Keratinocyte (primary cell): Measurements from ENCODE around the gene TAPBP. TPM values are rescaled to one million over a fixed set of nuclear protein-coding genes. Genes with fewer than 3 reads are reported as not detected.
A peak's percentile ranks its signal among the peaks of the same experiment; 100 is the strongest.

ENCODE experiments used
- DNase-seq: peaks from one replicate; pipeline ENCODE4 v3.0.0-alpha.2; 2011; ENCODE audit warnings: low read depth, missing footprints, low spot score
- FAIRE-seq: peaks from 2 replicates; lab custom pipeline; 2011; peaks lifted over from hg19 to GRCh38; lab: Jason Lieb, UNC
- H2AFZ ChIP-seq: 2 replicates; pipeline ENCODE4 v1.6.0; 2012; ENCODE audit warnings: low read length, control low read depth, inconsistent platforms; ENCODE audit not compliant: control insufficient read depth
- H3K27ac ChIP-seq: 2 replicates; pipeline ENCODE4 v1.5.1; 2011; ENCODE audit warnings: low read length; ENCODE audit not compliant: control insufficient read depth, insufficient read depth
- H3K27me3 ChIP-seq: 3 replicates; pipeline ENCODE4 v1.6.0; 2011; ENCODE audit warnings: low read length; ENCODE audit not compliant: control insufficient read depth, insufficient read depth; ENCODE audit errors: extremely low read depth
- H3K36me3 ChIP-seq, 2 experiments: 2 replicates in 1 of 2; 3 replicates in 1 of 2; pipeline ENCODE4 v1.5.1; 2011; ENCODE audit warnings: low read length in 2 of 2, mild to moderate bottlenecking in 1 of 2; ENCODE audit not compliant: control insufficient read depth in 2 of 2, insufficient read depth in 2 of 2; ENCODE audit errors: extremely low read depth in 1 of 2
- H3K4me1 ChIP-seq: 3 replicates; pipeline ENCODE4 v1.5.1; 2011; ENCODE audit warnings: low read length; ENCODE audit not compliant: control insufficient read depth, insufficient read depth; ENCODE audit errors: extremely low read depth
- H3K4me2 ChIP-seq: 3 replicates; pipeline ENCODE4 v1.6.0; 2011; ENCODE audit warnings: low read depth, low read length; ENCODE audit not compliant: control insufficient read depth, insufficient read depth; ENCODE audit errors: extremely low read depth
- H3K4me3 ChIP-seq, 3 experiments: fragments of 200-600 bp in 1 of 3; sonication (generic) in 1 of 3; 2 replicates in 2 of 3; 3 replicates in 1 of 3; pipeline ENCODE4 v1.5.1; 2011 to 2016; ENCODE audit warnings: low read length in 3 of 3, mild to moderate bottlenecking in 3 of 3, control low read depth in 2 of 3, inconsistent platforms in 1 of 3, low read depth in 1 of 3, mixed read lengths in 1 of 3, mixed run types in 1 of 3, moderate library complexity in 1 of 3; ENCODE audit not compliant: control insufficient read depth in 2 of 3, insufficient read depth in 2 of 3; ENCODE audit errors: extremely low read depth in 1 of 3
- H3K79me2 ChIP-seq: 2 replicates; pipeline ENCODE4 v1.6.0; 2012; ENCODE audit warnings: low read length; ENCODE audit not compliant: control insufficient read depth, insufficient read depth
- H3K9ac ChIP-seq: 3 replicates; pipeline ENCODE4 v1.6.0; 2011; ENCODE audit warnings: low read length; ENCODE audit not compliant: control insufficient read depth, insufficient read depth; ENCODE audit errors: extremely low read depth
- H3K9me1 ChIP-seq: 3 replicates; pipeline ENCODE4 v1.6.0; 2011; ENCODE audit warnings: low read length; ENCODE audit not compliant: control insufficient read depth, insufficient read depth; ENCODE audit errors: extremely low read depth
- H3K9me3 ChIP-seq: 2 replicates; pipeline ENCODE4 v1.5.1; 2012; ENCODE audit warnings: low read depth, low read length; ENCODE audit not compliant: control insufficient read depth
- H4K20me1 ChIP-seq: 3 replicates; pipeline ENCODE4 v1.6.0; 2011; ENCODE audit warnings: low read length; ENCODE audit not compliant: control insufficient read depth, insufficient read depth; ENCODE audit errors: extremely low read depth
- EZH2 ChIP-seq: IDR thresholded peaks from one replicate; pipeline ENCODE4 v1.6.1; 2012; ENCODE audit warnings: inconsistent platforms, mild to moderate bottlenecking, low read length, moderate library complexity
- dilution Hi-C: fragments of 300-500 bp; cut with MboI; formaldehyde crosslinking; loops from one replicate; pipeline ENCODE4 v1.7.0; 2020; ENCODE audit warnings: low sequenced_read_pairs; ENCODE audit not compliant: extremely low pct_ligation_motif_present
- polyA plus RNA-seq, 5 experiments: library from polyadenylated mRNA; depleted of rRNA in 3 of 5; stranded (reverse) in 3 of 5; stranded (forward) in 1 of 5; unstranded in 1 of 5; fragments of >200 nt; gene quantifications; 1 replicate in 1 of 5; 2 replicates in 3 of 5; 3 replicates in 1 of 5; pipeline versions ENCODE4 v1.2.1 to v1.2.3, GENCODE V29; 2011 to 2012; ENCODE audit warnings: missing spikeins in 2 of 5, low read depth in 1 of 5, low replicate concordance in 1 of 5
- TF ChIP-seq, protein P1 (sequence below), 3 experiments: IDR thresholded peaks in 1 of 3; conservative IDR thresholded peaks in 1 of 3; optimal IDR thresholded peaks in 1 of 3; 2 replicates in 2 of 3; 3 replicates in 1 of 3; pipeline versions ENCODE3 to v1.5.1; 2011; ENCODE audit warnings: low read length in 3 of 3, mild to moderate bottlenecking in 3 of 3, moderate library complexity in 2 of 3, control low read depth in 1 of 3, inconsistent platforms in 1 of 3; ENCODE audit not compliant: insufficient read depth in 2 of 3; ENCODE audit errors: extremely low read depth in 1 of 3

TAPBP gene
- polyA plus RNA-seq, 1 donor (not counting 4 experiments of a cell fraction or from before 2014, with no cell fraction given) = 22.2 TPM

- TF ChIP-seq, protein P1, sequence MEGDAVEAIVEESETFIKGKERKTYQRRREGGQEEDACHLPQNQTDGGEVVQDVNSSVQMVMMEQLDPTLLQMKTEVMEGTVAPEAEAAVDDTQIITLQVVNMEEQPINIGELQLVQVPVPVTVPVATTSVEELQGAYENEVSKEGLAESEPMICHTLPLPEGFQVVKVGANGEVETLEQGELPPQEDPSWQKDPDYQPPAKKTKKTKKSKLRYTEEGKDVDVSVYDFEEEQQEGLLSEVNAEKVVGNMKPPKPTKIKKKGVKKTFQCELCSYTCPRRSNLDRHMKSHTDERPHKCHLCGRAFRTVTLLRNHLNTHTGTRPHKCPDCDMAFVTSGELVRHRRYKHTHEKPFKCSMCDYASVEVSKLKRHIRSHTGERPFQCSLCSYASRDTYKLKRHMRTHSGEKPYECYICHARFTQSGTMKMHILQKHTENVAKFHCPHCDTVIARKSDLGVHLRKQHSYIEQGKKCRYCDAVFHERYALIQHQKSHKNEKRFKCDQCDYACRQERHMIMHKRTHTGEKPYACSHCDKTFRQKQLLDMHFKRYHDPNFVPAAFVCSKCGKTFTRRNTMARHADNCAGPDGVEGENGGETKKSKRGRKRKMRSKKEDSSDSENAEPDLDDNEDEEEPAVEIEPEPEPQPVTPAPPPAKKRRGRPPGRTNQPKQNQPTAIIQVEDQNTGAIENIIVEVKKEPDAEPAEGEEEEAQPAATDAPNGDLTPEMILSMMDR (optimal IDR thresholded peaks at IDR 0.05 in 1 of 3, IDR thresholded peaks at IDR 0.05 in 1 of 3, conservative IDR thresholded peaks at IDR 0.05 in 1 of 3; ENCODE audit: extremely low read depth in 1 of 3, insufficient read depth in 2 of 3, low read length in 3 of 3) = no peak
- TF ChIP-seq EZH2 = no peak
- Histone ChIP-seq H2AFZ (peak overlapping the region; percentile 70), H3K27me3 (no peaks in the 10 kb centered on the region), H3K9me3 (no peaks in the 10 kb centered on the region), H3K4me2 (peak overlapping the region; percentile 89), H3K9ac (peak overlapping the region; percentile 88), H3K36me3 (peaks cover 18 to 22% of the 10 kb centered on the region in 2 experiments), H4K20me1 (no peaks in the 10 kb centered on the region), H3K4me3 (peak overlapping the region; percentile 70 to 93 (median 91)), H3K27ac (peak overlapping the region; percentile 89), H3K9me1 (no peaks in the 10 kb centered on the region), H3K4me1 (peaks cover 14% of the 10 kb centered on the region), H3K79me2 (peaks cover 18% of the 10 kb centered on the region)
- FAIRE-seq (peak; percentile 20), DNase-seq (no peak)
- dilution Hi-C loops = no loop called here
These were observed 15.7 kb downstream of the TAPBP start for GRCh38 chr6:33297956-33298772.

GRCh38 chr6:33297406-33297955, 16.4 kb downstream of the TAPBP start:
- FAIRE-seq (no peak), DNase-seq (no peak)
- H3K9me1 ChIP-seq = no peaks in the 10 kb centered on the region
- H2AFZ ChIP-seq = peak overlapping the region; percentile 70
- peak overlapping the region; percentile 88 for H3K9ac ChIP-seq
- H3K27ac ChIP-seq = peak overlapping the region; percentile 85
- peaks cover 18% of the 10 kb centered on the region for H3K79me2 ChIP-seq
- peak overlapping the region; percentile 66 to 79 (median 70) for H3K4me3 ChIP-seq
- H3K9me3 ChIP-seq = no peaks in the 10 kb centered on the region
- peaks cover 20 to 26% of the 10 kb centered on the region in 2 experiments for H3K36me3 ChIP-seq
- peak overlapping the region; percentile 89 for H3K4me2 ChIP-seq
- no peaks in the 10 kb centered on the region for H4K20me1 ChIP-seq
- dilution Hi-C loops = no loop called here
- TF ChIP-seq EZH2 = no peak
- TF ChIP-seq, protein P1 (optimal IDR thresholded peaks at IDR 0.05 in 1 of 3, IDR thresholded peaks at IDR 0.05 in 1 of 3, conservative IDR thresholded peaks at IDR 0.05 in 1 of 3; ENCODE audit: extremely low read depth in 1 of 3, insufficient read depth in 2 of 3, low read length in 3 of 3) = no peak
- peaks cover 14% of the 10 kb centered on the region for H3K4me1 ChIP-seq
- no peaks in the 10 kb centered on the region for H3K27me3 ChIP-seq
